WTC11 (cell line): ENCODE data around the gene S100A12.

Source experiments
- ELF4 ChIP-seq: sonication (generic); formaldehyde crosslinking; IDR thresholded peaks from 2 replicates; pipeline ENCODE4 v1.8.1; 2022; ENCODE audit warnings: low read depth, mild to moderate bottlenecking, moderate library complexity, missing genetic modification reagents
- NR1H2 ChIP-seq: sonication (generic); formaldehyde crosslinking; IDR thresholded peaks from 2 replicates; pipeline ENCODE4 v1.9.0; 2021; ENCODE audit warnings: mild to moderate bottlenecking, moderate library complexity, missing genetic modification reagents
- ZNF138 ChIP-seq: sonication (generic); formaldehyde crosslinking; conservative IDR thresholded peaks from 2 replicates; pipeline ENCODE4 v1.8.1; 2022; ENCODE audit warnings: mild to moderate bottlenecking, moderate library complexity, missing genetic modification reagents
- TF ChIP-seq, protein P1 (sequence below): sonication (generic); formaldehyde crosslinking; IDR thresholded peaks from 2 replicates; pipeline ENCODE4 v1.8.0; 2022; ENCODE audit warnings: mild to moderate bottlenecking, missing genetic modification reagents
- TF ChIP-seq, protein P2 (sequence below): sonication (generic); formaldehyde crosslinking; conservative IDR thresholded peaks from 2 replicates; pipeline ENCODE4 v1.8.1; 2023; ENCODE audit warnings: mild to moderate bottlenecking, low read depth, missing genetic modification reagents, moderate library complexity
- TF ChIP-seq, protein P3 (sequence below): sonication (generic); formaldehyde crosslinking; IDR thresholded peaks from 2 replicates; pipeline ENCODE4 v1.8.0; 2023; ENCODE audit warnings: missing genetic modification reagents, mild to moderate bottlenecking, borderline replicate concordance

DNA sequence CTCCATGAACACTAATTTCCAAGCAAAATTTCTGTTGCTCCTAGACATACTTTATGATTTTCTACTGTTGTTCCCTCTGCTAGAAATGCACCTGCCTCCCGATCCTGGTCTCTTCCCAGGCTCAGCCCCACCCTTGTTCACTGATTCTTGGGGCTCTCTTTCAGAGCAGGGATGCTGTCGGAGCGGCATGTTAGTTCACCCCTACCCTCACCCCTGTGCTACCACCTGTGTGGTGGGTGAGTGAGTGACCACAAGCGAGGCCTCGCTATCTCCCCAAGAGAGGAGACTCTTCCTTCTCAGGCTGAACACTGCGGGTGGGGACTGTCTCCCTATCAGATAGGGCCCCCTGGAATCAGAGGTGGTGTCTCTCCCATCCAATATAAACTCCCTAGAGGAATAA, 20.4 kb upstream of the S100A12 start:
- TF ChIP-seq NR1H2 (CRISPR knock-in tag) (no peak), ZNF138 (no peak), ELF4 (no peak)
- TF ChIP-seq, protein P1, sequence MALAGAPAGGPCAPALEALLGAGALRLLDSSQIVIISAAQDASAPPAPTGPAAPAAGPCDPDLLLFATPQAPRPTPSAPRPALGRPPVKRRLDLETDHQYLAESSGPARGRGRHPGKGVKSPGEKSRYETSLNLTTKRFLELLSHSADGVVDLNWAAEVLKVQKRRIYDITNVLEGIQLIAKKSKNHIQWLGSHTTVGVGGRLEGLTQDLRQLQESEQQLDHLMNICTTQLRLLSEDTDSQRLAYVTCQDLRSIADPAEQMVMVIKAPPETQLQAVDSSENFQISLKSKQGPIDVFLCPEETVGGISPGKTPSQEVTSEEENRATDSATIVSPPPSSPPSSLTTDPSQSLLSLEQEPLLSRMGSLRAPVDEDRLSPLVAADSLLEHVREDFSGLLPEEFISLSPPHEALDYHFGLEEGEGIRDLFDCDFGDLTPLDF (CRISPR knock-in tag), result no peak
- TF ChIP-seq, protein P2, sequence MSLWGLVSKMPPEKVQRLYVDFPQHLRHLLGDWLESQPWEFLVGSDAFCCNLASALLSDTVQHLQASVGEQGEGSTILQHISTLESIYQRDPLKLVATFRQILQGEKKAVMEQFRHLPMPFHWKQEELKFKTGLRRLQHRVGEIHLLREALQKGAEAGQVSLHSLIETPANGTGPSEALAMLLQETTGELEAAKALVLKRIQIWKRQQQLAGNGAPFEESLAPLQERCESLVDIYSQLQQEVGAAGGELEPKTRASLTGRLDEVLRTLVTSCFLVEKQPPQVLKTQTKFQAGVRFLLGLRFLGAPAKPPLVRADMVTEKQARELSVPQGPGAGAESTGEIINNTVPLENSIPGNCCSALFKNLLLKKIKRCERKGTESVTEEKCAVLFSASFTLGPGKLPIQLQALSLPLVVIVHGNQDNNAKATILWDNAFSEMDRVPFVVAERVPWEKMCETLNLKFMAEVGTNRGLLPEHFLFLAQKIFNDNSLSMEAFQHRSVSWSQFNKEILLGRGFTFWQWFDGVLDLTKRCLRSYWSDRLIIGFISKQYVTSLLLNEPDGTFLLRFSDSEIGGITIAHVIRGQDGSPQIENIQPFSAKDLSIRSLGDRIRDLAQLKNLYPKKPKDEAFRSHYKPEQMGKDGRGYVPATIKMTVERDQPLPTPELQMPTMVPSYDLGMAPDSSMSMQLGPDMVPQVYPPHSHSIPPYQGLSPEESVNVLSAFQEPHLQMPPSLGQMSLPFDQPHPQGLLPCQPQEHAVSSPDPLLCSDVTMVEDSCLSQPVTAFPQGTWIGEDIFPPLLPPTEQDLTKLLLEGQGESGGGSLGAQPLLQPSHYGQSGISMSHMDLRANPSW (CRISPR knock-in tag), result no peak
- TF ChIP-seq, protein P3, sequence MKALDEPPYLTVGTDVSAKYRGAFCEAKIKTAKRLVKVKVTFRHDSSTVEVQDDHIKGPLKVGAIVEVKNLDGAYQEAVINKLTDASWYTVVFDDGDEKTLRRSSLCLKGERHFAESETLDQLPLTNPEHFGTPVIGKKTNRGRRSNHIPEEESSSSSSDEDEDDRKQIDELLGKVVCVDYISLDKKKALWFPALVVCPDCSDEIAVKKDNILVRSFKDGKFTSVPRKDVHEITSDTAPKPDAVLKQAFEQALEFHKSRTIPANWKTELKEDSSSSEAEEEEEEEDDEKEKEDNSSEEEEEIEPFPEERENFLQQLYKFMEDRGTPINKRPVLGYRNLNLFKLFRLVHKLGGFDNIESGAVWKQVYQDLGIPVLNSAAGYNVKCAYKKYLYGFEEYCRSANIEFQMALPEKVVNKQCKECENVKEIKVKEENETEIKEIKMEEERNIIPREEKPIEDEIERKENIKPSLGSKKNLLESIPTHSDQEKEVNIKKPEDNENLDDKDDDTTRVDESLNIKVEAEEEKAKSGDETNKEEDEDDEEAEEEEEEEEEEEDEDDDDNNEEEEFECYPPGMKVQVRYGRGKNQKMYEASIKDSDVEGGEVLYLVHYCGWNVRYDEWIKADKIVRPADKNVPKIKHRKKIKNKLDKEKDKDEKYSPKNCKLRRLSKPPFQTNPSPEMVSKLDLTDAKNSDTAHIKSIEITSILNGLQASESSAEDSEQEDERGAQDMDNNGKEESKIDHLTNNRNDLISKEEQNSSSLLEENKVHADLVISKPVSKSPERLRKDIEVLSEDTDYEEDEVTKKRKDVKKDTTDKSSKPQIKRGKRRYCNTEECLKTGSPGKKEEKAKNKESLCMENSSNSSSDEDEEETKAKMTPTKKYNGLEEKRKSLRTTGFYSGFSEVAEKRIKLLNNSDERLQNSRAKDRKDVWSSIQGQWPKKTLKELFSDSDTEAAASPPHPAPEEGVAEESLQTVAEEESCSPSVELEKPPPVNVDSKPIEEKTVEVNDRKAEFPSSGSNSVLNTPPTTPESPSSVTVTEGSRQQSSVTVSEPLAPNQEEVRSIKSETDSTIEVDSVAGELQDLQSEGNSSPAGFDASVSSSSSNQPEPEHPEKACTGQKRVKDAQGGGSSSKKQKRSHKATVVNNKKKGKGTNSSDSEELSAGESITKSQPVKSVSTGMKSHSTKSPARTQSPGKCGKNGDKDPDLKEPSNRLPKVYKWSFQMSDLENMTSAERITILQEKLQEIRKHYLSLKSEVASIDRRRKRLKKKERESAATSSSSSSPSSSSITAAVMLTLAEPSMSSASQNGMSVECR (CRISPR knock-in tag), result no peak
